ENCODE data around the gene EN1. TPM values are rescaled to one million over a fixed set of nuclear protein-coding genes. Genes with fewer than 3 reads are reported as not detected.

EN1 gene
- polyA plus RNA-seq, 3 donors from 2014 or later: not detected

GRCh38 chr2:118800736-118801135 is 46.7 kb downstream of the EN1 start:
- no peak for DNase-seq
- Mint-ChIP-seq H3K9me3 (no peaks in the 10 kb centered on the region), H3K36me3 (no peaks in the 10 kb centered on the region), H3K4me3 (no peak overlapping the region), H3K27me3 (ENCODE audit: low read depth in 3 of 3) (peaks cover 2 to 7% (median 5%) of the 10 kb centered on the region in 3 donors), H3K4me1 (no peaks in the 10 kb centered on the region), H3K27ac (no peak overlapping the region)

- peaks cover under 1 to 4% (median 2%) of the 10 kb centered on the region in 3 donors for H3K27me3 Mint-ChIP-seq (ENCODE audit: low read depth in 3 of 3)
Measured at GRCh38 chr2:118794546-118794945, 52.9 kb downstream of the EN1 start.

More at GRCh38 chr2:118794546-118794945, 52.9 kb downstream of the EN1 start:
- Mint-ChIP-seq H3K4me1 (no peaks in the 10 kb centered on the region), H3K4me3 (no peak overlapping the region), H3K27ac (no peak overlapping the region), H3K36me3 (no peaks in the 10 kb centered on the region), H3K9me3 (peaks cover 0 to 3% (median 0%) of the 10 kb centered on the region in 6 donors)
- no peak for DNase-seq

Other genes starting within 250 kb of the EN1 start
- under 1 TPM in 1 of 3 donors, not detected in 2; 0.53 TPM for gene MARCO, start 94.5 kb upstream of the EN1 start, polyA plus RNA-seq

Measured in immature natural killer cell (primary cell).